MCF 10A (cell line): ENCODE data around the gene ANO7. TPM values are rescaled to one million over a fixed set of nuclear protein-coding genes. Genes with fewer than 3 reads are reported as not detected.

Source experiments
- BruUV-seq: library from RNA; stranded (reverse); fragments of 400-500 nt; replicated peaks from 2 replicates; lab custom pipeline; 2021; lab: Mats Ljungman, UMichigan
- CTCF ChIA-PET: fragments of 300-600 bp; sonication (Branson Sonifier 250); formaldehyde crosslinking; extraction: SDS; loops from one replicate; lab custom pipeline; 2021; ENCODE audit warnings: antibody characterized with exemption, inconsistent platforms; lab: Yijun Ruan, JAX
- POLR2A ChIA-PET: fragments of 300-600, 350-650 bp; sonication (Branson Sonifier 250); formaldehyde crosslinking; extraction: SDS; loops from one replicate; lab custom pipeline; 2020; ENCODE audit warnings: antibody characterized with exemption, inconsistent platforms; lab: Yijun Ruan, JAX
- DNase-seq: peaks from one replicate; pipeline ENCODE4 v3.0.0-alpha.2; 2018; ENCODE audit not compliant: unreplicated experiment
- H3K27ac Mint-ChIP-seq: one replicate; pipeline ENCODE4 v1.8.0; 2022; ENCODE audit warnings: mild to moderate bottlenecking, low read depth, mixed read lengths; ENCODE audit not compliant: unreplicated experiment
- H3K27me3 Mint-ChIP-seq: one replicate; pipeline ENCODE4 v1.8.0; 2022; ENCODE audit warnings: mixed read lengths; ENCODE audit not compliant: insufficient read depth, unreplicated experiment
- H3K36me3 Mint-ChIP-seq: one replicate; pipeline ENCODE4 v1.8.0; 2022; ENCODE audit warnings: mild to moderate bottlenecking, moderate library complexity, mixed read lengths; ENCODE audit not compliant: insufficient read depth, unreplicated experiment
- H3K4me1 Mint-ChIP-seq: one replicate; pipeline ENCODE4 v1.8.0; 2022; ENCODE audit warnings: mixed read lengths; ENCODE audit not compliant: insufficient read depth, unreplicated experiment
- H3K4me3 Mint-ChIP-seq: one replicate; pipeline ENCODE4 v1.8.0; 2022; ENCODE audit warnings: mild to moderate bottlenecking, moderate library complexity, mixed read lengths; ENCODE audit not compliant: unreplicated experiment
- H3K9me3 Mint-ChIP-seq: one replicate; pipeline ENCODE4 v1.8.0; 2022; ENCODE audit warnings: mixed read lengths; ENCODE audit not compliant: unreplicated experiment
- CTCF ChIP-seq: fragments of 200-600 bp; IDR thresholded peaks from one replicate; pipeline ENCODE4 v1.8.0; 2022; ENCODE audit warnings: antibody characterized with exemption, mild to moderate bottlenecking; ENCODE audit not compliant: unreplicated experiment
- intact Hi-C: fragments of 100-400 bp; cut with micrococcal nuclease; formaldehyde crosslinking; loops from 2 replicates; pipeline ENCODE4 v1.14.1; 2022
- total RNA-seq: library from RNA; stranded (reverse); gene quantifications from 2 replicates; pipeline ENCODE4 v1.2.3, GENCODE V29; 2022

The ANO7 gene
- total RNA-seq, 1 experiment from 2014 or later: 0.14 TPM

- BruUV-seq: no TSS peak
- CTCF ChIA-PET: interaction anchor here (0.6 to 1.9 kb wide), 4 partner anchors 10 to 367 kb away, joined by 3 to 9 read pairs (median 5); no protein-coding TSS in a partner anchor
- no peaks in the 10 kb centered on the region for H3K4me1 Mint-ChIP-seq
- H3K27me3 Mint-ChIP-seq: peaks cover 8% of the 10 kb centered on the region
- H3K4me3 Mint-ChIP-seq: peak overlapping the region; percentile 74
- POLR2A ChIA-PET: interaction anchor here (0.6 to 1.0 kb wide), 2 partner anchors 74 to 289 kb away, joined by 3 read pairs; no protein-coding TSS in a partner anchor
- intact Hi-C loops: loop anchor here (10.0 kb wide), 1 partner anchor 364 kb away; no protein-coding TSS in a partner anchor
- H3K36me3 Mint-ChIP-seq: peaks cover 6% of the 10 kb centered on the region
- DNase-seq: peak; percentile 26
- H3K9me3 Mint-ChIP-seq: no peaks in the 10 kb centered on the region
- no peak for TF ChIP-seq CTCF
- H3K27ac Mint-ChIP-seq: peak overlapping the region; percentile 54
Observed at GRCh38 chr2:241218131-241219029, 29.9 kb downstream of the ANO7 start.

- ChIA-PET POLR2A (interaction anchor here (0.6 to 1.0 kb wide), 2 partner anchors 73 to 288 kb away, joined by 3 read pairs; no protein-coding TSS in a partner anchor), CTCF (interaction anchor here (0.6 to 1.9 kb wide), 6 partner anchors 9 to 368 kb away, joined by 3 to 9 read pairs (median 4); no protein-coding TSS in a partner anchor)
- H3K27ac Mint-ChIP-seq: peak overlapping the region; percentile 54
- H3K27me3 Mint-ChIP-seq: peaks cover 2% of the 10 kb centered on the region
- TF ChIP-seq CTCF: no peak
- H3K4me3 Mint-ChIP-seq: peak overlapping the region; percentile 74
- intact Hi-C loops: loop anchor here (10.0 kb wide), 1 partner anchor 364 kb away; no protein-coding TSS in a partner anchor
- no peak for DNase-seq
- BruUV-seq: no TSS peak
- peaks cover 6% of the 10 kb centered on the region for H3K36me3 Mint-ChIP-seq
- no peaks in the 10 kb centered on the region for H3K9me3 Mint-ChIP-seq
- peaks cover under 1% of the 10 kb centered on the region for H3K4me1 Mint-ChIP-seq
Observed at GRCh38 chr2:241219030-241219382, 30.5 kb downstream of the ANO7 start.

GRCh38 chr2:241219856-241220356, 31.4 kb downstream of the ANO7 start:
- TF ChIP-seq CTCF: no peak
- intact Hi-C loops: loop anchor here (10.0 kb wide), 1 partner anchor 365 kb away; no protein-coding TSS in a partner anchor
- no TSS peak for BruUV-seq
- no peaks in the 10 kb centered on the region for H3K9me3 Mint-ChIP-seq
- ChIA-PET CTCF (interaction anchor here (1.9 kb wide), 1 partner anchor 369 kb away, joined by 9 read pairs; no protein-coding TSS in a partner anchor), POLR2A (no interaction called here)
- DNase-seq: no peak
- peaks cover 10% of the 10 kb centered on the region for H3K36me3 Mint-ChIP-seq
- H3K4me1 Mint-ChIP-seq: peaks cover 10% of the 10 kb centered on the region
- H3K27me3 Mint-ChIP-seq: no peaks in the 10 kb centered on the region
- H3K27ac Mint-ChIP-seq: no peak overlapping the region
- peak overlapping the region; percentile 74 for H3K4me3 Mint-ChIP-seq
